Suprapubic skin (tissue), 4 donors: ENCODE results near the gene GPRC5A.

Experiments
- EP300 ChIP-seq: sonication (generic); formaldehyde crosslinking; IDR thresholded peaks from one replicate; pipeline ENCODE4 v1.6.1; 2017; ENCODE audit warnings: antibody characterized with exemption
- POLR2AphosphoS5 ChIP-seq, 3 donors: sonication (generic); formaldehyde crosslinking; IDR thresholded peaks; one replicate each; pipeline ENCODE4 v1.6.1; 2017; ENCODE audit warnings: antibody characterized with exemption in 3 of 3
- TF ChIP-seq, protein P1 (sequence below), 2 donors: fragments of 200-600 bp in 1 of 2; fragments of 450-650 bp in 1 of 2; sonication (generic) in 1 of 2; IDR thresholded peaks; one replicate each; pipeline ENCODE4 v1.5.1; 2016 to 2019; ENCODE audit warnings: antibody characterized with exemption in 2 of 2, mild to moderate bottlenecking in 1 of 2, moderate library complexity in 1 of 2

DNA sequence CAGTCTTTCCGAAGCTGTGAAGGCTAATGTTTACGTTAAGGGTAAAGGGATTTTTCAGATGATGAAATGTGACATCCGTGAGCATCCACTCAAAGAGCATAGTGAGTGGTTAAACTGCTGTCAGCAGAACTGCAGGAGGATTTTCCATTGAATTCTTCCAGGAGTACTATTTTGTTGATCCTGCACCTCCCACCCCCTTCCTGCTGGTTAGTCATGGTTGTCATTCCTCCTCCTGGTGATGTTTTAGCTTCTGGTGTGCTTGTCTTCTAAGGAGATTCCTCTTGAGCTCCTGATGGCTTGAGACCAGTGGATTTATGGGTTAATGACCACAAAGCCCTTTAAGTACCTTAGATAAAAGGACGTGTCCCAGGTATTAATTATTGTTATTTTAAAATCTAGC, 63.0 kb downstream of the GPRC5A start:
- TF ChIP-seq, protein P1, sequence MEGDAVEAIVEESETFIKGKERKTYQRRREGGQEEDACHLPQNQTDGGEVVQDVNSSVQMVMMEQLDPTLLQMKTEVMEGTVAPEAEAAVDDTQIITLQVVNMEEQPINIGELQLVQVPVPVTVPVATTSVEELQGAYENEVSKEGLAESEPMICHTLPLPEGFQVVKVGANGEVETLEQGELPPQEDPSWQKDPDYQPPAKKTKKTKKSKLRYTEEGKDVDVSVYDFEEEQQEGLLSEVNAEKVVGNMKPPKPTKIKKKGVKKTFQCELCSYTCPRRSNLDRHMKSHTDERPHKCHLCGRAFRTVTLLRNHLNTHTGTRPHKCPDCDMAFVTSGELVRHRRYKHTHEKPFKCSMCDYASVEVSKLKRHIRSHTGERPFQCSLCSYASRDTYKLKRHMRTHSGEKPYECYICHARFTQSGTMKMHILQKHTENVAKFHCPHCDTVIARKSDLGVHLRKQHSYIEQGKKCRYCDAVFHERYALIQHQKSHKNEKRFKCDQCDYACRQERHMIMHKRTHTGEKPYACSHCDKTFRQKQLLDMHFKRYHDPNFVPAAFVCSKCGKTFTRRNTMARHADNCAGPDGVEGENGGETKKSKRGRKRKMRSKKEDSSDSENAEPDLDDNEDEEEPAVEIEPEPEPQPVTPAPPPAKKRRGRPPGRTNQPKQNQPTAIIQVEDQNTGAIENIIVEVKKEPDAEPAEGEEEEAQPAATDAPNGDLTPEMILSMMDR (IDR thresholded peaks at IDR 0.05) = no peak
- no peak for TF ChIP-seq POLR2AphosphoS5 (IDR thresholded peaks at IDR 0.05)
- TF ChIP-seq EP300 = no peak
